GM19099 (cell line): Measurements from ENCODE around the gene NINJ1.

Experiments used
- POLR2A ChIP-seq: IDR thresholded peaks from 3 replicates; pipeline ENCODE4 v1.6.1; 2011; ENCODE audit warnings: low read depth; ENCODE audit not compliant: insufficient read length; ENCODE audit errors: extremely low read depth

Gene NINJ1

GRCh38 chr9:93084471-93084881, 49.6 kb downstream of the NINJ1 start:
- TF ChIP-seq POLR2A: no peak

- no peak for TF ChIP-seq POLR2A
These were observed 50.2 kb downstream of the NINJ1 start for GRCh38 chr9:93083592-93084470.

GRCh38 chr9:93082841-93083411, 51.1 kb downstream of the NINJ1 start:
- TF ChIP-seq POLR2A: no peak

GRCh38 chr9:93081931-93082330, 52.1 kb downstream of the NINJ1 start:
- TF ChIP-seq POLR2A: no peak

- TF ChIP-seq POLR2A: no peak
These were observed 52.9 kb downstream of the NINJ1 start for GRCh38 chr9:93081081-93081529.

GRCh38 chr9:93080406-93080805, 53.6 kb downstream of the NINJ1 start:
- TF ChIP-seq POLR2A: no peak

- TF ChIP-seq POLR2A: no peak
These were observed 54.7 kb downstream of the NINJ1 start for GRCh38 chr9:93079371-93079770.

GRCh38 chr9:93077811-93078210, 56.2 kb downstream of the NINJ1 start:
- no peak for TF ChIP-seq POLR2A

GRCh38 chr9:93077367-93077766, 56.7 kb downstream of the NINJ1 start:
- TF ChIP-seq POLR2A: no peak

GRCh38 chr9:93076792-93077128, 57.3 kb downstream of the NINJ1 start:
- no peak for TF ChIP-seq POLR2A

GRCh38 chr9:93076101-93076791, 57.8 kb downstream of the NINJ1 start:
- no peak for TF ChIP-seq POLR2A

- no peak for TF ChIP-seq POLR2A
These were observed 61.7 kb downstream of the NINJ1 start for GRCh38 chr9:93072383-93072795.
